Embryonic facial prominence (tissue), 1 donor: Measurements from ENCODE around the gene HOXD10.

ENCODE experiments used
- DNase-seq: peaks from one replicate; pipeline ENCODE4 v3.0.0-alpha.2; 2016; ENCODE audit errors: extremely low spot score

HOXD10 gene

DNA sequence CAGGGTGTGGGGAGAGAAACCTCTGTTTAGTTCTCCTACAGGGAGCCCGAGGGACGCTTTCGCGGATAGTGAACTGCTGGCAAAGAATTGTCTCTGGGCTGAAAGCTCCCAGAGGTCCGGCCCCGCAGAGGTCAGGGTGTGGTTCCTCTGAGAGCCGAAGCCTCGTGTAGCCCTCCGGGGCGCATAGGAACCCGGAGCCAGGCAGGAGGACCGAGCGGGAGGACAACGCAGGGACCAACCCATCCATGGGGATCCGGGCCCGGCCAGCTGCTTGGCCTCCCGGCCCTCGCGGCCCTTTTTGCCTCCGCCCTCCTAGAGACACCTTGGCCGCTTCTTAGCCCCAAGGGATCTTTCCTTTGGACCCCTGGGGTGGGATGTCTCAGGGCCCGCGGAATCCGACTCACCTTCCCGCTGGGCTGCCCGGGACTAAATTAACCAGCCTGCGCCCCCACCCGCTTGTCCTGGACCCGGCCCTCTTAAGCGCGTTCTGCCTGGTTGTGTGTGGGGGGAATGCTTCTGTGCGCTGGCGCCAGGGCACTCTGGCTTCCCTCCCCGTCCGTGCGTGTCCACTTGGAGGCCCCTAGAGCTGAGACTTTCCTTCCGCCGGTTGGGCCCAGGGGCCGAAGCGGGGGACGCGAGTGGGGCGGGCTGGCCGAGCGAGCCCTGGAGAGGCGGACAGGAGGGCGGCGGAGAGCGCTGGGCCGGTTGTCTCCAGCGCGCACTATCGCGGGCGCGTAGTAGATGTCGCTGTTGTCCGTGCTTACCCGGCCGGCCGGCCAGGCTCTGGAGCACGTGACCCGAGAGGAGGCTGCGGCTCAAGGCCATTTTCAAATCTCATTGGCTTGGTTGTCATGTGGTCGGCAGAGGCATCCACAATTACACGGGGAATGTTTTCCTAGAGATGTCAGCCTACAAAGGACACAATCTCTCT, at the start of gene HOXD10:
Gene HOXD10 (plus strand): TSS at position 896 of the 931 bp plus-strand sequence. CDS start 56 bp downstream, outside the sequence.
- no peak for DNase-seq

DNA sequence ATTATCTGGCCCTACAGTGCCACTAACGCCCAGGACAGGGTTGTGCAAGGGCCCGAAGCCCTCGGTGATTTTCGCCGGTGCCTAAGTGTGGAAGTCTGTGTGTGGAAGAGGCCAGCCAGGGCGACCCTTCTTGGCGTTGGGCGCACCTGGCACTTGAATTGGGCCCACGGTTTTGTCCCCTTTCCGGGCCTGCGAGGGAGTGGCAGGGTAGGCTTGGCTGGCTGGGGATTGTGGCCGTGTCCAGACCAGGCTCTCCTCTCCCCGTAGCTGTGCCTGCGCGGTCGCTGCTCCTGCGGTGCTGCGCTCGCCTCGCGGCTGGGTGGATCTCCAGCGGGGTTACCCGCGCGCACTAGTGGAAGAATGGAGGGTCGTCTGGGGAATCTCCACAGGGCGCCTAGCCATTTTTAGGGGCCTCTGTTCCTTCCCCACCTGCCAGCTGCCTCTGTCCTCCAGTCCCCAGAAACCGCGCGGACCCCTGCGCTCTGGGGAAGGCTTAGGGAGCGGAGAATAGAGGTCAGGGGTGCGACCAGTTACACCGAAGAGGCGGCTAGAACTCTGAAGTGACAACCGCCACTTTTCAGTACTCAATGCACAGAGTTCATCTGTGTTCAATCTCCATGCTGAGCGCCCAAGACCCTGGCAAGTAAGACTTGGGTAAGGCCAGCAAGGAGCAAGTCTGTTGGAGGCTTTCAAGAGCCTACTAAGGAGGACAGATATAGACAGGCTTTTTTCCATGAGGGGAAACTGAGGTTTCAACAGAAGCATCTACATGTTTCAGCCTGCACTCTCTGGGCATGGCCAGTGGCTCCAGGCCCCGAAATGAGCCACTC, 48.8 kb upstream of the HOXD10 start:
- DNase-seq = no peak

DNA sequence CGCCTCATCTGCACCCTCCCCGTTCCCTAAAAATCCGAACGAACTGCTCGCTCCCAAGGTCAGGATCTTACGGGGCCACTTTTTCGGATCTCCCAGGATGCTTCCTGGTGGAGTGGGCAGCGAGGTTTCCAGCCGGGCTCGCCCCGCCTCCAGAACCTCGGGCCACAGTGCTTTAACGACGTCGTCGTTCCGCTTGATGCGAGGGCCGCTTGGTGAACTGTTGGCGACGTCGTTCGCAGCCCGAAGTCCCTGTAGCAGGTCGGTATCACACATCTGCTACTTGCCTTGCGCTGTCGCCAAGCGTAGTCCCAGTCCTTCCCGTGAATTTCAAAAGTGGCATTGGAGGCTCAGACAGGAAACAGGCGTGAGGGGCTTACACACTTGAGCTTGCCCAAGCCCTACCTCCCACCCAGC, 48.2 kb upstream of the HOXD10 start:
- no peak for DNase-seq

DNA sequence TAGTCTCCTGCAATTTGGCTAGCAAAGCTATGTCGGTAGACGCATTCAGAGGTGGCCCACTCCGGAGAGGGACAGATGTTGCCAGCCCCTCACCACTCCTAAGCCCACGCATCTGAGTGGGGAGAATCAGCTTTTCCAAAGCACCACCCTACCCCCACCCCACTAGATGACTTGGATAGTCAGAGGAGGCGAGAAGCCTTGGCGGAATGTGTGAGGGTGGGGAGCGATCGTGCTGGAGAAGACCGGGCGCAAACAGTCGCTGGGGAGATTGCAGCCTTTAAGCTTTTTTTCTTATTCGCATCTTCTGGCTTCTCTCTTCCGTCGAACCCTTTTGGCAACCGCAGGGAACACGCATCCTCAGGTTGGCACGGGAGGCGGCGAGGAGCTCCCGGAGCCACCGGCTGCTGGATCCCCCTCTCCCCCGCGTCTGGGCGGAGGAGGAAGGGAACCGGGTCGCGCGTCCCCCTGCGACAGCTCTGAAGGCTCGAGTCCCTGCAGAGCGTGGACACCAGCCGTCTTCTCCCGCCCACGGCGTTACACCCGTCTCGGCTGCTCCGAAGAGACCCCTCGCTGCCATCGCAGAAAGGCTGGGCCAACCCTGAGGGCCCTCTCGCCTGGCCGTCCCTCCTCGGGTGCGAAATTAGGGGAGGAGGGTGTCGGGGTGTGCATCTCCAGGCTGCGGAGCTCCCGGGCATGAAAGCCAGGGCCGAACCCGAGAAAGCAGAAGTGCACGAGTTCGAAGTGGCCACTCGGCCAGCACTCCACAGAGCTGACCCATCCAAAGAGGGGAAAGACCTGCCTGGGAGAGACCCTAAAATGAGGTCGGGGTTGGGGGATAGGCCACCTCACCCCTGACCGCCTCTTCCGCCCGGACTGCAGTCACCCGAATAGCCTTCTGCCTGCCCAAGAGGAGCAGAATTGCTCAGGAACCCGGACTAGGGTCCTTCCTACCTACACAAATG, 45.0 kb upstream of the HOXD10 start:
- DNase-seq = no peak

DNA sequence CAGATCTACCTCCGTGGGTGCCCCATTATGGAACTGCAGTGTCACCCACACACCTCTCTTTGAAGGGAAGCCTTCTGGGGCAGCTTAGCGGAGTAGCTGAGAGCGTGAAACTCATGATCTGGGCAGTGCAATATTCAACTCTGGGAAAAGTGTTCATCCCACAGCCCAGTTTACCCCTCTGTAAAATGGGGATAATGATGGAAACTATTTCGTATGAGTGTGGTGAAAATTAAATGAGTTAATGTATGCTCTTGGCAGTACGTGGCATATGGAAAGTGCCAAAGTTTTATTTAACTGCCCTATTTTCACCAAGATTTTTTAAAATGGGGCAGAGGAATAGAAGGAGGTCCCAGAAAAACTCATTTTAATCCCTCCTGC, 44.3 kb upstream of the HOXD10 start:
- DNase-seq = no peak

DNA sequence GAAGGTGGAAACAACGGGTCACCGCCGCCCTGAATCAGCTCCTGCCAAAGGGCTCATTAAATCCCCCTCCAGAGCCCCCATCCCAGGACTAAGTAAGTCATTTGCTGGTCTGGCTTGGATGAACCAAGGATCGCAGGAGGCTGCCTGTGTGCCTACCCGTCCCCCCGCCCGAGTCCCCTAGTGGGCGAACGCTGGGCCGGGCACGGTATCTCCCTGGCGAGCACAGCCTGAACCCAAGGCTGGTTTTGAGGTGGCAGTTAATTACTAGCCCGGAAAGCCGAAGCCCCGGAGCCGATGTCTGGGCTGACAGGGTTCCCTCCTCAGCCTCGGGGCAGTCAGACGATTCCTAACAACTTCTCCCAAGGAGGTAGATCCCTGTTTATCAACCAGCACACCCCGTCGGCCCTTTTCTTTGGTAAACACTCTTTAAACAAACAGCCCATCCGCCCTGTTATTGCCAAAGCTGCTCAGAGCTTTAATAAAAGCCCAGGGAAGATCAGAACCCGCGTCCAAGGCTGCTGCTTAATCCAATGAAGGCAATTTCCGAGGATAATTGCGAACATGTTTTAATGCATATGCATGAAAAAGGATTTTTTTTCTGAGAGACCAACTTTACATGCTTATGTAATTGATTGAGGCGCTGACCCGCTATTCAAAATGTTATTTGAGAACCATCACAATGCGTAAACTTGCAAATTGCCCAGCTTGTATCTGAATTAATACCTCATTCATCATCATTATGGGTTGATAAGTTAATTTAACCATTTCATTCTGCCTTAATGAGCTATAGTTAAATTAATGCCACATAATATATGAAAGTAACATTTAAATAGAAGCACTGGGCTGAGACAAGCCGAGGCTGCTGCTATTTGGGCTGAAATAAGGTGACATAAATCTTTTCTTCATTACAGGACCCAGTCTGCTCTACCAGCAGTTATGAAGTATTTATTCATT, 43.4 kb upstream of the HOXD10 start:
- DNase-seq = no peak

DNA sequence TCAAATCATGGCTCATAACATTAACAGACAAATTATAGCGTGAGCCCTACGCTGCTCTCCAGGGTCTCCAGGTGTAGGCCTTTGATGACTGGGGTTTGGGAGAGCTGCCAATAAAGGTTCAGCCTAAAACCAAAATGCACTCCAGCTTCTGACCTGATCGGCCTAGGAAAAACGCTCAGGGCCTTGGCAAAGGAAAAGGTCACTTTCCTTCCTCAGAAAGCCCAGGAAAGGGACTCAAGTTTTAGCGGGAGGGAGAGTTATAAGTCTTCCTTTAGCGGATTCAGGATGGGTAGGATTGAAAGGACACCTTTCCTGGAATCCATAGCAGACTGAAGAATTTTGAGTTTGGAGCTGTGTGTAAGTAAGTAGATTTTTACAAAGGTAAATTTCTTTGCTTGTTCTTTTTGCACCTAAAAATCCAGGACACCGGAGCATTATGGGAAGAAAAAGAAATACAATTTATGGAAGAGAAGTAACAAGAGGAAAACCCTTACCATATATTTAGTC, 41.6 kb upstream of the HOXD10 start:
- DNase-seq = no peak

DNA sequence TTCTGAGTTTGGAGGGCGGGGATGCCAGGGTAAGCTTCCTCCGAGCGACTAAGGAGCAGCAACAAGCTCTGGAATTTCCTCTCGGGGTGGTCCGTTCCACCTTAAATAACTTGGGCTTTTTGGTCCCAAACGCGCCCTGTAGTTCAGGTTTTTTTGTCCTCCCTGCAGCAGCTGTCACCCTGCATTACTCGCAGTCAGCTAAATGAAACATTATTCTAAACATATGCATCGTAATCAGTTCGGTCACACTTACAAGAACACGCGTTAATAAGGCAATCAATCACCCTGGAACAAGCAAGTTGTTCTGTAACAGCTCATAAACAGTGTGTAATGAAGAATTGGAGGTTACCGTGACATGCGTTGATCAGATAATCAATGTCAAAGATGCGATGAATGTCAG, 41.1 kb upstream of the HOXD10 start:
- DNase-seq = no peak

DNA sequence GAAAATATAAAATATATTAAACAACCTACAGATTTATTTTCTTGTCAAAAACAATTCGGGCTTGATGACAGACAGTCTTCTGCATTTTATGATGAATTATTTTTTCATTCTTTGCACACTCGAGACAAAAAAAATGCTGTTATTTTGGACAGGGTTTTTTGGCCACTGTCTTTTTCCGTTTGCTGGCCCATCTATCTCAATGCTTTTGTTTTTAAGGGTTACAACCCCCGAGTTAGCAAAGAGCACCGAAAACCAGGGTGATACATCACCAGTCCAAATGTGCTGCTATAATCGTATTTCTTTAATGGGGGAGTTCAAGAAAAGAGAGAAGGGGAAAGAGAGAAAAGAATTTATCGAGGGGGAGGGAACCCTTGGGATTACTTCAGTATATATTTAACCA, 40.5 kb upstream of the HOXD10 start:
- DNase-seq = no peak

DNA sequence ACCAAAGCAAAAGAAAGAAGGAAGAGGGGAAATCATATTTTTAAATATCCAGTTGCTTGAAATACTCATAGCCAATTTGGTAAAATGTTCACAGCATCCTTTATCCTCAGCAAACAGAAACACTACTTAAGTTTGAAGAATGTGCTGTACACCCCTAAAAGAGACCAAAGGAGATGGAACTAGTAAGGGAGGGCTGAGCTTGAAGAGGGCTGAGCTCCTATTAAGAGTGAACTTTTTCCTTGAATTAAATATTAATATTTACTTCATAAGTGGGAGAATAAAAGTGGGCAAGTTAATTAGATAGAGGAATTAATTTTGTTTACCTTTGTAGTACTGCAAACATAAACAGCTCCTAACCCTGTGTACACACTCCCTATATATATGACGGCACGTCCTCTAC, 39.8 kb upstream of the HOXD10 start:
- DNase-seq = no peak

DNA sequence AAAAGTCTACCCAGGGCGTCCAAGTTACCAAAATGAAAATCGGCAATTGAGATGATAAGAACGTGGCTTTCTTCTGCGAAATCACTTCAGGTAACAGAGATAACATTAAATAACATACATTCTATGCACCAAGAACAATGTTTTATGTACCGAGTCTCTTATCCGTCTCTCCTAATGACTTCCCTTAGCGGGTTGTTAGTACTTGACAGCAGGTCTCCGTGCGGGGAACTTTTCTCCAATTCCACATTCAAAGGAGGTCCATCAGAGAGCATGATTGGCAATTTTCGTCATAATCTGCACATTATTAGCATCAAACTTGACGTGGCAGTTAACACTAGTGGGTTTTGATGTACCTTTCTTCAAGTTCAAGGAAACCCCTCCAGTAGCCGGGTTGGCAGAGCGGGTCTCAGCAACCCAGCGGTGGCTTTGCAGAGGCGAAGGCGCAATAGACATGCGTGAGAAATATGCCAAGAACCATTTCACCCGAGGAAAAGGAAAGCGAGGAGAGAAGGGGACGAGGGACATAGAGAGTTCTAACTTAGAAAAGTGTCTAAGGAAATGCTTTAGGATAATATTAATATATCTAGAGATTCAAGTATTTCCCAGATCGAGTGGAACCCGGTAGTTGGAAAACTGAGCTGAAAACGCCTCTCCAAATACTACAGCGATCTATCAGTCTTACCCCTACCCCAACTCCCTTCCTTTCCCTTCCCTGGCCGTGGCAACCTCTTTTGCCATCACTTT, 37.9 kb upstream of the HOXD10 start:
- DNase-seq = no peak

DNA sequence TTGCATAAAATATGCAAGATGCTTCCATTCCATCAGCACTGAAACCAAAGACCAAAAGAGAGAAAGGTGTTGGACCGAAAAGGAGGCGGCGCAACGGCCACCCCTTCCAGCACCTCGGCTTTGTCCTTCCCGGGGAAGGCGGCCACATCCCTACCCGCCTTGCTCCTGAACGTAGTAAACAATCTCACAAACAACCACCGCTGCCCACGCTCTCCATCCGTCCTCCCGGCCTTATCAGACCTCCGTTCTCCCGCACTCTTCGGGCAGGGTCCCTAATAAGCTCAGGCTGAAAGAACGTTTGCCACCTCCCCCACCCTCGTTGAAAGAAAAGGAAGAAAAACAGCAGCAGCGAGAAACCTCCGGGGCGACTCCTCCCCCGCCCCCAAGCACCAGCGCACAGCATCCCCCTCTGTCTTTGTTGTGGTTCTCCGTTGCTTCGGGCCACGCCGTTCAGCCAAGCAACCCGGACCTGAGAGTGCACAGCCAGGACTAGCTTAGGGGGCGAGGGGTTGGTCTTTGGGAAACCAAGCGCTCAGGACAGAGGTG, 37.2 kb upstream of the HOXD10 start:
- no peak for DNase-seq

DNA sequence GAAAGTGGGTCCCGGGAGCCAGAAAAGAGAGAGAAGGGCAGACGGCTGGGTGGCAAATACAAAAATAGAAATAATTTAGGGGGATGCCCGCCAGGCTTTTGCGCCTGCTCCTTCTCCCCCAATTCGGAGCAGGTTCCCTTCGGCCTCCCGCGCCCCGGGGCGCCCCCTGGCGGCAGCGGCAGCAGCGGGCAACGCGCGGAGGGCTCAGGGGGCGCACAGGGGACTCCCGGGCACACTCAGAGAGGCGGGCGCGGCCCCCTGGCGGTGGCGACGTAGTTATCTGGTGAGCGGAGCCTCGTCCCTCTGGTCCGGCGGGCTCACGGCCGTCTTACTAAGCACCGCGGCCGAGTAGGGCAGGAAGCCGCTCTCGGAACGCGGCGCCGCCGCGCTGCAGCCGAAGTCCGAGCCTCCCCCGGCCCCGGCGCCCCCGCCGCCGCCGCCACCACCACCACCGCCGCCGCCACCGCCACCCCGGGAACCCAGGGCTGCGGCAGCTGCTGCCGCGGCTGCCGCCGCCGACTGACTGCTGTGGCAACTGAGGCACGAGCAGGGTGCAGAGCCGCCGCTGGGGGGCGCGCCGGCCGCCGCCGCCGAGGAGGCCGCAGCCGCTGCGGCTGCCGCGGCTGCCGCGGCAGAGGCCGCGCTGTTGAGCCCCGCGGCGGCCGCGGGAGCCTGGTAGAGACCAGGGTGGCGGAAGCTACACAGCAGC, 36.6 kb upstream of the HOXD10 start:
- no peak for DNase-seq

DNA sequence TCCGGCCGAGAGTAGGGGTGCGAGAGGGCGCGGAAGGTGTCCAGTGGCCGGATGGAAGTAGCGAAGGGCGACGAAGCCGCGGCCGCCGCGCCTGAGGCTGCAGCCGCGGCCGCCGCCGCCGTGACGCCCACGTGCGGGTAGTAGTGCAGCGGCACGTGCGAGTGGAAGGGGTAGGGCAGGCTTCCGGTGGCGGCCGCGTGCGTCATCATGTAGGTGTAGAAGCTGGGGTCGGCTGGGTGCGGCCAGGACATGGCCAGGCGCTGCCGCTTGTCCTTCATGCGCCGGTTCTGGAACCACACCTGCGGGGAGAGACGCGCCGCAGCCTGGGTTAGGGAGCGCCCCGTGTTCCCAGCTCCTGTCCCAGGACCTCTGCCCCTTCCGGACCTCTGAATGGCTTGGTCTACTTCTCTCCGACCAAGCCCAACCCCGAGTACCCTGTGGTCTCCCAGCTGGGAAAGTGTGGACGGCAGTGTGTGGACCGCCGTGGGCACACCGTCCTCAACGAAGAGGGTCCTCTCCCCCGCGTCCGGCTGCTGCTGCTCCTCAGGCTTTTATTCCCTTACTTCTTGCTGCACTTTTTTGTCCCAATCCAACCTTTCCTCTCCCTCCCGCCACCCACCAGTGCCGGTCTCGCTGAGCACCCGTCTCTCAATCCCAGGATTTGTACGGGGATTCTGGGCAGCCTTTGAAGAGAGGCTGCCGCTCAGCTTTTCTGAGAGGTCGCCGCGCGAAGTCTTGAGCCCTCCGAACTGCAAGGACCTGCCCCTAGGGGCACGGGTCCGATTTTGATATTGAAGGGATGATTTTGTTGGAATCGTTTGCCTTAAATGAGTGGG, 35.8 kb upstream of the HOXD10 start:
- DNase-seq = no peak

DNA sequence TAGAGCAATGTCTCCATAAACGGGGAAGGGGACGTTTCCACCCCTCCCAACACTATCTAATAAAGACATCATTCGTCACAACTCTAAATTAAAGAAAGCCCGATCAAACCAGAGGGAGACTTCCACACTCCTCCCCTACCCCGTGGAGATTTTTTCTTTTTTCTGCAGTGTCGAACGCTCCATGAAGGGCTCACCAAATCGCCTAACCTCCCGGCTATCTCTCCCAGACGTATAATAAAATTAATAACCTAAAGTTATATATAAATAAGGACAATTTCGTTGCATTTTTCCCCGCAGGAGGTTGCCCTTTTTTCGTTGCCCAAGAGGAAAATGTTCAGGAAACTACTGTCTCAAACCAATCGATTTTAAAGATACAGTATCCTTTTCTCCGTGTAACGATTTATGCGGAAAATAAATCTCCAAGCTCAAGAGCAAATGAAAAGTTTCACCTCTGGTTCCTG, 35.2 kb upstream of the HOXD10 start:
- DNase-seq = no peak

DNA sequence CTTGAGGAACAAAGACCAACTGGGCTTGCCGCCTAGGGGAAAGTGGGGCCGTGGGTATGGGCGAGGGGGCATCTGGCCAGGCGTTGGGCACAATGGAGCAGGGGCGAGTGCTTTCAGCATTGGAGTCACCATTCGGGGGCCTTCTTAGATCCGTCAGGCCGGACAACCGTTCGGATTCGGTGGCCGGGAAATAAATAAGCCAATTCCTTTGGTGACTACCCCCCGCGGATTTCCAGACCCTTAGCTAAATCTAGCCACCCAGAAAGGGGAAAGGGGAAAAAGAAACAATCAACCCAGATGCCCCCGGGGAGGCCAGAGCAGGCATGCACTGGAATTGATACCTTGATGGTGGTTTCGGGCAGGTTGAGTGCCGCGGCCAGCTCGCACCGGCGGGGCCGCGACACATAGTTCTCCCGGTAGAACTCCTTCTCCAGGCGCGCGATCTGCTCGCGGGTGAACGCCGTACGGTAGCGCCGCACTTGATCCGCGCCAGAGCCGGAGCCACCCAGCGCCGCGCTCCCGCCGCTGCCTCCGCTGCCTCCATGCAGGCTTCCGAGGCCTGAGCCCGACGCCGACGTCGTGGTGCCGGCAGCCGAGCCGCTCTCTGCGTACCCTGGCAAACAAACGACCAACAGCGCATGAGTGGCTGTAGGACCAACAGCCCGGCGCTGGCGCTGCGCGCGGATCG, 34.6 kb upstream of the HOXD10 start:
- DNase-seq = no peak

DNA sequence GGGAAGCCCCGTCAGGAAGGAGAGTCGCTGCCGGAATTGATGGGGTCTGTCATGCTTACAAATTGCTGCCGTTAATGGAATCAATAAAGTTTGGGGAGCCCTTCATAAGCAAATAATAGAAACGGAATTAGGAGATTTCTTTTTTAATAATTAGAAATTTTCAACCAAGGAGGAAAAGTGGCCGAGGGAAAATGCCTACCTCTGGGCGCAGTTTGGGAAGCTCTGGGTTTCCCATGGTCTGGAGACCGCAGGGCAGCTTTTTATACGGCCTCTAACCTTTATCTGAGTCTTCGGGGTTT, 34.1 kb upstream of the HOXD10 start:
- no peak for DNase-seq
